GM23248 (cell line): Measurements from ENCODE around the gene CXCR5. TPM values are rescaled to one million over a fixed set of nuclear protein-coding genes. Genes with fewer than 3 reads are reported as not detected.

ENCODE experiments used
- DNase-seq: peaks from one replicate; pipeline ENCODE4 v3.0.0-alpha.2; 2015
- H2AFZ ChIP-seq: fragments of 200-600 bp; sonication (generic); 2 replicates; pipeline ENCODE4 v1.6.1; 2016; ENCODE audit warnings: antibody characterized with exemption
- H3F3A ChIP-seq: fragments of 200-600 bp; sonication (generic); 2 replicates; pipeline ENCODE4 v1.6.1; 2016; ENCODE audit warnings: mild to moderate bottlenecking, antibody characterized with exemption, mixed run types; ENCODE audit not compliant: insufficient read depth
- H3K27ac ChIP-seq: fragments of 200-600 bp; sonication (generic); 2 replicates; pipeline ENCODE4 v1.5.1; 2016; ENCODE audit warnings: mild to moderate bottlenecking
- H3K27me3 ChIP-seq: fragments of 200-600 bp; sonication (generic); replicated peaks from 2 replicates; pipeline ENCODE4 v1.6.1; 2016; ENCODE audit warnings: mild to moderate bottlenecking; ENCODE audit not compliant: insufficient read depth
- H3K36me3 ChIP-seq: fragments of 200-600 bp; sonication (generic); 2 replicates; pipeline ENCODE4 v1.6.1; 2016; ENCODE audit warnings: low read depth, mild to moderate bottlenecking
- H3K4me1 ChIP-seq: fragments of 200-600 bp; sonication (generic); 2 replicates; pipeline ENCODE4 v1.6.1; 2016; ENCODE audit warnings: mild to moderate bottlenecking; ENCODE audit not compliant: insufficient read depth
- H3K4me2 ChIP-seq: fragments of 200-600 bp; sonication (generic); one replicate; pipeline ENCODE4 v1.6.1; 2016; ENCODE audit warnings: mild to moderate bottlenecking; ENCODE audit not compliant: unreplicated experiment
- H3K4me3 ChIP-seq: fragments of 200-600 bp; sonication (generic); 2 replicates; pipeline ENCODE4 v1.5.1; 2016; ENCODE audit warnings: mild to moderate bottlenecking
- H3K79me2 ChIP-seq: fragments of 200-600 bp; sonication (generic); 2 replicates; pipeline ENCODE4 v1.6.1; 2016; ENCODE audit warnings: mild to moderate bottlenecking; ENCODE audit not compliant: insufficient read depth
- H3K9ac ChIP-seq: fragments of 200-600 bp; sonication (generic); 2 replicates; pipeline ENCODE4 v1.6.1; 2016; ENCODE audit warnings: mild to moderate bottlenecking
- H3K9me2 ChIP-seq: fragments of 200-600 bp; sonication (generic); 2 replicates; pipeline ENCODE4 v1.6.1; 2016; ENCODE audit warnings: mixed run types, mild to moderate bottlenecking, moderate library complexity; ENCODE audit not compliant: insufficient read depth
- H3K9me3 ChIP-seq: fragments of 200-600 bp; sonication (generic); one replicate; pipeline ENCODE4 v1.6.1; 2017; ENCODE audit warnings: low read depth
- H4K20me1 ChIP-seq: fragments of 200-600 bp; sonication (generic); 2 replicates; pipeline ENCODE4 v1.6.0; 2016; ENCODE audit not compliant: insufficient read depth
- EZH2 ChIP-seq: fragments of 200-600 bp; sonication (generic); IDR thresholded peaks from 2 replicates; pipeline ENCODE4 v1.6.1; 2018; ENCODE audit warnings: antibody characterized with exemption, mild to moderate bottlenecking; ENCODE audit not compliant: insufficient read depth, poor library complexity, severe bottlenecking
- EZH2phosphoT487 ChIP-seq: fragments of 200-600 bp; sonication (generic); IDR thresholded peaks from 2 replicates; pipeline ENCODE4 v1.6.1; 2018; ENCODE audit warnings: antibody characterized with exemption, moderate library complexity, mild to moderate bottlenecking, low read depth; ENCODE audit not compliant: insufficient read depth
- WGBS, 2 experiments: methylation state at CpG; one replicate each; pipeline ENCODE4 v1.1.6; 2015 to 2017; ENCODE audit warnings: low lambda C conversion rate in 2 of 2, low coverage in 1 of 2; ENCODE audit errors: missing lambda C conversion rate in 2 of 2; 5-methylcytosine and 5-hydroxymethylcytosine counted together
- in situ Hi-C: fragments of 300-500 bp; cut with MboI; formaldehyde crosslinking; loops from 2 replicates; pipeline ENCODE4 v1.15.0; 2020
- polyA plus RNA-seq: library from polyadenylated mRNA; unstranded; fragments of >200 nt; fragmentation: Nextera tagmentation; extraction: Ambion mirVana; gene quantifications from 2 replicates; pipeline ENCODE4 v1.2.1, GENCODE V29; 2016
- total RNA-seq: library from RNA; depleted of rRNA; stranded (reverse); fragments of >200 nt; shearing (Covaris generic); gene quantifications from 2 replicates; pipeline ENCODE4 v1.2.3, GENCODE V29; 2014

Gene CXCR5
- total and polyA plus RNA-seq, 2 experiments from 2014 or later = not detected

- Histone ChIP-seq H3K79me2 (peaks cover 34% of the 10 kb centered on the region), H3K36me3 (no peaks in the 10 kb centered on the region), H3K4me3 (peak overlapping the region; percentile 82), H3K4me2 (peak overlapping the region; percentile 89), H3K9ac (peak overlapping the region; percentile 68), H3K27ac (peak overlapping the region; percentile 65), H4K20me1 (no peaks in the 10 kb centered on the region), H3K27me3 (no peaks in the 10 kb centered on the region), H3K4me1 (peaks cover 13% of the 10 kb centered on the region; the same call in 1 of the 2 replicates), H3K9me2 (no peaks in the 10 kb centered on the region), H2AFZ (peak overlapping the region; percentile 82), H3F3A (peaks cover 11% of the 10 kb centered on the region; the same call in 1 of the 2 replicates), H3K9me3 (no peaks in the 10 kb centered on the region)
- in situ Hi-C loops = no loop called here
- TF ChIP-seq EZH2 = no peak
- TF ChIP-seq EZH2phosphoT487 = no peak
- 1 to 2% methylated on average over 26 to 31 of the region's 32 CpGs for WGBS, 2 experiments
- peak; percentile 98 for DNase-seq
Observed at GRCh38 chr11:118928101-118928869, 44.6 kb downstream of the CXCR5 start.

GRCh38 chr11:118928870-118929500 is 45.3 kb downstream of the CXCR5 start:
- H3K79me2 ChIP-seq = peaks cover 27% of the 10 kb centered on the region
- H3K9ac ChIP-seq = peak overlapping the region; percentile 68
- no peaks in the 10 kb centered on the region for H3K36me3 ChIP-seq
- 1% methylated on average over 15 to 26 of the region's 26 CpGs for WGBS, 2 experiments
- no peak for TF ChIP-seq EZH2
- no peak for TF ChIP-seq EZH2phosphoT487
- H3K27ac ChIP-seq = peak overlapping the region; percentile 60
- H3K9me3 ChIP-seq = no peaks in the 10 kb centered on the region
- no peaks in the 10 kb centered on the region for H3K27me3 ChIP-seq
- H3K4me1 ChIP-seq = peaks cover 13% of the 10 kb centered on the region; the same call in 1 of the 2 replicates
- DNase-seq = peak; percentile 79
- peak overlapping the region; percentile 82 for H3K4me3 ChIP-seq
- peak overlapping the region; percentile 82 for H2AFZ ChIP-seq
- H4K20me1 ChIP-seq = no peaks in the 10 kb centered on the region
- in situ Hi-C loops = no loop called here
- peak overlapping the region; percentile 89 for H3K4me2 ChIP-seq
- H3K9me2 ChIP-seq = no peaks in the 10 kb centered on the region
- H3F3A ChIP-seq = peaks cover 10% of the 10 kb centered on the region; the same call in 1 of the 2 replicates

- WGBS, 2 experiments = 1 to 3% methylated on average over 13 to 24 of the region's 26 CpGs
- in situ Hi-C loops = no loop called here
- Histone ChIP-seq H3K4me1 (peaks cover 13% of the 10 kb centered on the region; the same call in 1 of the 2 replicates), H3K9me2 (no peaks in the 10 kb centered on the region), H3K4me3 (peak overlapping the region; percentile 82), H3F3A (0 out of 2 replicates have a peak, but pooled peaks cover 6% of the 10 kb centered on the region), H3K4me2 (peak overlapping the region; percentile 89), H3K9ac (peak overlapping the region; percentile 68), H3K9me3 (no peaks in the 10 kb centered on the region), H4K20me1 (no peaks in the 10 kb centered on the region), H2AFZ (peak overlapping the region; percentile 82), H3K36me3 (no peaks in the 10 kb centered on the region), H3K27ac (peak overlapping the region; percentile 60), H3K79me2 (peaks cover 21% of the 10 kb centered on the region), H3K27me3 (no peaks in the 10 kb centered on the region)
- TF ChIP-seq EZH2phosphoT487 = no peak
- no peak for TF ChIP-seq EZH2
- peak; percentile 84 for DNase-seq
Observed at GRCh38 chr11:118929501-118930093, 45.9 kb downstream of the CXCR5 start.

- Histone ChIP-seq H3K27me3 (no peaks in the 10 kb centered on the region), H3K4me2 (peak overlapping the region; percentile 89), H3K9me3 (no peaks in the 10 kb centered on the region), H4K20me1 (no peaks in the 10 kb centered on the region), H3K79me2 (peaks cover 15% of the 10 kb centered on the region), H3K27ac (peak overlapping the region; percentile 60), H3K9me2 (no peaks in the 10 kb centered on the region), H2AFZ (peak overlapping the region; percentile 82), H3K36me3 (no peaks in the 10 kb centered on the region), H3K4me3 (peak overlapping the region; percentile 82), H3K4me1 (peaks cover 13% of the 10 kb centered on the region; the same call in 1 of the 2 replicates), H3K9ac (peak overlapping the region; percentile 68), H3F3A (0 out of 2 replicates have a peak, but pooled peaks cover 6% of the 10 kb centered on the region)
- no peak for TF ChIP-seq EZH2phosphoT487
- TF ChIP-seq EZH2 = no peak
- in situ Hi-C loops = no loop called here
- WGBS, 2 experiments = 6% methylated on average over 18 to 20 of the region's 20 CpGs
- peak; percentile 74 for DNase-seq
Observed at GRCh38 chr11:118930094-118930712, 46.5 kb downstream of the CXCR5 start.
